Measurements from ENCODE around the gene APOA4. TPM values are rescaled to one million over a fixed set of nuclear protein-coding genes. Genes with fewer than 3 reads are reported as not detected.

Gene APOA4
- total RNA-seq, 1 experiment from 2014 or later: not detected

GRCh38 chr11:116775975-116776374 is 47.1 kb downstream of the APOA4 start (continued):
- no peak for TF ChIP-seq ATF3 (IDR thresholded peaks at IDR 0.05)
- no peak for TF ChIP-seq RAD21 (IDR thresholded peaks at IDR 0.05; ENCODE audit: low read depth)

- Histone ChIP-seq H3K27ac (ENCODE audit: low read depth, low read length) (0 out of 2 replicates have a peak overlapping the region, but pooled peaks have one; percentile 16), H2AFZ (ENCODE audit: low read depth, low read length, poor library complexity, severe bottlenecking) (no peak overlapping the region), H3K9me2 (ENCODE audit: insufficient read depth) (no peaks in the 10 kb centered on the region), H3K4me3 (replicated peaks in 1 of 2; ENCODE audit: low read depth in 1 of 2, low read length in 2 of 2) (no peak overlapping the region), H3K79me2 (ENCODE audit: insufficient read depth, low read length) (peaks cover 24% of the 10 kb centered on the region), H3K4me2 (ENCODE audit: low read length) (no peak overlapping the region), H4K20me1 (ENCODE audit: insufficient read depth) (no peaks in the 10 kb centered on the region), H3K9ac (ENCODE audit: low read length) (no peak overlapping the region), H3K4me1 (ENCODE audit: control insufficient read depth in 1 of 2, insufficient read depth in 2 of 2, low read length in 2 of 2) (peaks cover 10 to 21% of the 10 kb centered on the region in 2 experiments; a peak in 3 of 4 replicates), H3K9me3 (ENCODE audit: control insufficient read depth in 1 of 2, insufficient read depth in 1 of 2, low read depth in 1 of 2, low read length in 2 of 2) (no peaks in the 10 kb centered on the region), H3K36me3 (ENCODE audit: control insufficient read depth in 1 of 2, insufficient read depth in 2 of 2, low read length in 2 of 2) (peaks cover 10 to 24% of the 10 kb centered on the region in 2 experiments; a peak in 3 of 4 replicates), H3K27me3 (ENCODE audit: insufficient read depth, low read length) (no peaks in the 10 kb centered on the region)
- POLR2A ChIA-PET: interaction anchor here (0.6 to 1.1 kb wide), 3 partner anchors 9 to 19 kb away, joined by 3 to 5 read pairs (median 3); no protein-coding TSS in a partner anchor
- BruUV-seq (replicated peaks): no TSS peak
- RAD21 ChIA-PET (ENCODE audit: low non-redundant PET in 1 of 2, low total read pairs in 2 of 2, uncharacterized antibody in 2 of 2, unreplicated experiment in 2 of 2): no interaction called here
- ATAC-seq (no peak), DNase-seq (ENCODE audit: low read depth, low spot score) (no peak)
- TF ChIP-seq YY1 (IDR thresholded peaks at IDR 0.05; ENCODE audit: extremely low read depth, insufficient replicate concordance, low read depth, low read length) (no peak), ZNF274 (IDR thresholded peaks at IDR 0.05; ENCODE audit: low read depth, low read length) (no peak), SIN3A (IDR thresholded peaks at IDR 0.05; ENCODE audit: low read depth) (no peak)
- CTCF ChIA-PET: interaction anchor here (1.7 to 2.0 kb wide), 2 partner anchors 17 to 31 kb away, joined by 4 to 6 read pairs; partner anchors contain the start of gene APOA5
- intact Hi-C loops (cut with micrococcal nuclease): no loop called here
Observed at GRCh38 chr11:116774661-116775060, 48.4 kb downstream of the APOA4 start.
